Prostate gland (tissue), 2 donors: ENCODE measurements around the gene RAB5B.

Experiments used
- CTCF ChIP-seq, 4 experiments: fragments of 200-600 bp in 2 of 4; fragments of 450-650 bp in 2 of 4; sonication (generic) in 2 of 4; IDR thresholded peaks; 1 replicate in 3 of 4; 2 replicates in 1 of 4; pipeline ENCODE4 v1.5.1; 2016 to 2019; ENCODE audit warnings: antibody characterized with exemption in 4 of 4, mild to moderate bottlenecking in 2 of 4, moderate library complexity in 2 of 4
- POLR2A ChIP-seq: fragments of 450-650 bp; IDR thresholded peaks from one replicate; pipeline ENCODE4 v1.6.1; 2016; ENCODE audit warnings: antibody characterized with exemption, mild to moderate bottlenecking

DNA sequence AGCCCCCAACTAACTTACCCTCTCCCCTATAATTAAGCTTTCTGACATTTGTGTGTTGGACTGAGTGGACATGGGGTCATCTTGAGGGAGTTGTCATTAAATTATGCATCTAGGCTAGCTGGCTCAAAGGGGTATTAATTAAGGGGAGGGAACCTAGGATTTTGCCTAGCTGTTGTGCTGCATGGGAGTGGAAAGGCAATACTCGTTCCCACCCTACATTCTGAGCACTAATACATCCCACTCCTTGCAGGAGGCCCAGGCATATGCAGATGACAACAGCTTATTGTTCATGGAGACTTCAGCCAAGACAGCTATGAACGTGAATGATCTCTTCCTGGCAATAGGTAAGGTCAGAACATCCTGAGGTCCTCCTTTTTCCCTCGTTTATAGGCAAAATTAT is 17.2 kb downstream of the RAB5B start:
- TF ChIP-seq POLR2A (no peak), CTCF (IDR thresholded peaks at IDR 0.05) (no peak)
